ENCODE measurements around the gene ABI3BP. TPM values are rescaled to one million over a fixed set of nuclear protein-coding genes. Genes with fewer than 3 reads are reported as not detected.

The ABI3BP gene
- total RNA-seq, 1 experiment from 2014 or later, result 0.15 TPM

- CTCF ChIA-PET, result no interaction called here
- Histone ChIP-seq H3K9me2 (ENCODE audit: insufficient read depth) (no peaks in the 10 kb centered on the region), H3K79me2 (ENCODE audit: insufficient read depth, low read length) (peaks cover 9% of the 10 kb centered on the region; the same call in 1 of the 2 replicates), H3K4me3 (replicated peaks in 1 of 2; ENCODE audit: low read depth in 1 of 2, low read length in 2 of 2) (no peak overlapping the region), H3K9ac (ENCODE audit: low read length) (no peak overlapping the region), H2AFZ (ENCODE audit: low read depth, low read length, poor library complexity, severe bottlenecking) (no peak overlapping the region), H3K4me2 (ENCODE audit: low read length) (no peak overlapping the region), H4K20me1 (ENCODE audit: insufficient read depth) (no peaks in the 10 kb centered on the region), H3K27me3 (ENCODE audit: insufficient read depth, low read length) (no peaks in the 10 kb centered on the region), H3K36me3 (ENCODE audit: control insufficient read depth in 1 of 2, insufficient read depth in 2 of 2, low read length in 2 of 2) (peaks cover 36 to 41% of the 10 kb centered on the region in 2 experiments), H3K9me3 (ENCODE audit: control insufficient read depth in 1 of 2, insufficient read depth in 1 of 2, low read depth in 1 of 2, low read length in 2 of 2) (no peaks in the 10 kb centered on the region), H3K27ac (ENCODE audit: low read depth, low read length) (no peak overlapping the region), H3K4me1 (ENCODE audit: control insufficient read depth in 1 of 2, insufficient read depth in 2 of 2, low read length in 2 of 2) (no peaks in the 10 kb centered on the region)
- DNase-seq (ENCODE audit: low read depth, low spot score) (no peak), ATAC-seq (no peak)
- BruUV-seq (replicated peaks), result no TSS peak
- RAD21 ChIA-PET (ENCODE audit: low non-redundant PET in 1 of 2, low total read pairs in 2 of 2, uncharacterized antibody in 2 of 2, unreplicated experiment in 2 of 2), result no interaction called here
- POLR2A ChIA-PET, result no interaction called here
- intact Hi-C loops (cut with micrococcal nuclease), result no loop called here
- TF ChIP-seq EZH2 (IDR thresholded peaks at IDR 0.05) (no peak), CTCF (IDR thresholded peaks at IDR 0.05 in 2 of 3, conservative IDR thresholded peaks at IDR 0.05 in 1 of 3; ENCODE audit: borderline replicate concordance in 1 of 3, insufficient read depth in 1 of 3, low read depth in 2 of 3, low read length in 2 of 3) (no peak), SRF (IDR thresholded peaks at IDR 0.05; ENCODE audit: low read depth) (no peak), EGR1 (IDR thresholded peaks at IDR 0.05; ENCODE audit: low read depth) (no peak), SP1 (IDR thresholded peaks at IDR 0.05; ENCODE audit: low read depth) (no peak), MAX (IDR thresholded peaks at IDR 0.05) (no peak), ZBTB33 (IDR thresholded peaks at IDR 0.05; ENCODE audit: extremely low read depth, insufficient replicate concordance, low read length) (no peak), ATF3 (IDR thresholded peaks at IDR 0.05) (no peak), JUND (IDR thresholded peaks at IDR 0.05) (no peak)
Observed at GRCh38 chr3:100748967-100749366, 244.3 kb downstream of the ABI3BP start.
